ENCODE measurements around the gene RBKS.
"Not testable (repeated sequence)": the region's sequence is repeated elsewhere in the genome, so short reads cannot be mapped to it uniquely, and the experiment has no call there.

Gene RBKS

DNA sequence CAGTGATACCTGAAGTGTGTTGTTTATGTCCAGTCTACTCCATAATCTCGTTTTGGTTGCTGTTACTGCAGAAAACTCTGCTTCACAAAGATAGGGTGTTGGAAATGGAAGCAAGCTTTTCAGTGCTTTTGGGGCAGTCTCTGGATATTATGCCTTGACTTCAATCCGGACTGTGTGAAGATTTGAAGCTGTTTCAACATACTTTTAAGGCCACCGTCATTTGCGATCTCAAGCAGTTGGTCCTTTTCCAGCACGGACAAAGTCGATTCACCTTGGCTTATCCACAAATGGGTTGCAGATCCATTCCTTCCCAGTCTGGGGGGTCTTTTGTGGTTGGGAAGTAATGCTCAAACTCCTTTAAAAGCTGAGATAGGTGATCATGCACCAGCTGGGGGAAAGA is 20.4 kb downstream of the RBKS start:
- DNase-seq, result no peak

DNA sequence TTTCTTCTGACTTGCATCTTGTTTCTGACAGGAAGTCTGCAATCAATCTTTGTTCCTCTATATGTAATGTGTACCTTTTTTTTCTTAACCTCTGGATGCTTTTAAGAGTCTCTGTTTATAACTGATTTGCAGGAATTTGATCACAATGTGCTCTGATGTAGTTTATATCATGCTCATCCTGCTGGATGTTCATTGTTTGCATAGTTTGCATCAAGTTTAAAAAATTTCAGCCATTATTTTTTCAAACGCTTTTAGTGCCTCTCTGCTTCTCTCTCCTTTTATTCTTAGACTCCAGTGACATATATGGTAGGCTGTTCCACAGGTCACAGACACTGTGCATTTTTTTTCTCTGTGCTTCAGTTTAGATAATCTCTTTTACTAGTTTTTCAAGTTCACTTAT is 23.9 kb downstream of the RBKS start:
- no peak for DNase-seq

DNA sequence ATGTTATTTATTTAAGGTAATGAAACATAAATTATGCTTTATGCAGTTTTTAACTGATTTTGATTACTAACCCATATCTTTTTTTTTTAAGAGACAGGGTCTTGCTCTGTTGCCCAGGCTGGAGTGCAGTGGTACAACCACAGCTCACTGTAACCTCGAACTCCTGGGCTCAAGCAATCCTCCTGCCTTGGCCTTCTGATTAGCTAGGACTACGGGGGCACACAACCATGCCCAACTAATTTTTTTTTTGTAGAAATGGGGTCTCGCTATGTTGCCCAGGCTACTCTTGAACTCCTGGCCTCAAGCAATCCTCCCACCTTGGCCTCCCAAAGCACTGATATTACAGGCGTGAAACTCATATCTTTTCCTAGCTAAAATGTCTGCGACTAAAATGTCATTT is 26.2 kb downstream of the RBKS start:
- not testable (repeated sequence) for DNase-seq

DNA sequence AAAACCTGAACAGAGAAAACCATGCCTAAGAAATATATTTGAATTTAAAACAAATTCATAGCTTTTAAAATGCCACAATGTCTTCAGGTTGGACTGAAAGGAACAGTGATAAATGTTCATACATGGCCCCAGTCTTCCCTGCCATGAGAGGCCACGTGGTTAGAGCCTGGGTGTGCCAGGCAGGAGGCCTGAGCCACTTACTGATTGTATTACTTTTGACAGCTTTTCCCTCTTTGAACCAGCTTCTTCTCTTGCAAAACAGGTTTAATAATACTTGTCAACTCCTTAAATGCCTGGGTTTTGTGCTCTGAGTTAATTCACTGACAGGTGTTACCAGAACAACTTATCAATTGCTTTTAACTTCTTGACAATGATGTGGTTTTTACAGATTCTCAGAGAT is 27.0 kb downstream of the RBKS start:
- no peak for DNase-seq

DNA sequence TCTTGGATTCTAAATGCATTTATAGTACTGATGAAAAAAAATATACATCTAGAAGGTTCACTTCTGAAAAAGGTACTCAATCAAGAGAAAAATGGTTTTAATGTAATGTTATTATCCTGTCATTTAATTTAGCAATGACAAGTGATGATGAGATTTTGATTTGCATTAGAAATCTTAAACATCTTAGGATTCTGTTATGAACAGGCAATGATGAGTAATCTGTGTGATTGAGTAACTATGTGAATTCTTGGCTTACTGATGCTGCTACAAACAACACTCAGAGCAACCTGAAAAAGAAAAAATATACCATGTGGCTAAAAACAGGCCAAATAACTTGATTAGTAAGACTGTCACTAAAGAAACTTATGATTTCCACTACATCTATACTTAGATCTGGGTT is 30.1 kb downstream of the RBKS start:
- no peak for DNase-seq

DNA sequence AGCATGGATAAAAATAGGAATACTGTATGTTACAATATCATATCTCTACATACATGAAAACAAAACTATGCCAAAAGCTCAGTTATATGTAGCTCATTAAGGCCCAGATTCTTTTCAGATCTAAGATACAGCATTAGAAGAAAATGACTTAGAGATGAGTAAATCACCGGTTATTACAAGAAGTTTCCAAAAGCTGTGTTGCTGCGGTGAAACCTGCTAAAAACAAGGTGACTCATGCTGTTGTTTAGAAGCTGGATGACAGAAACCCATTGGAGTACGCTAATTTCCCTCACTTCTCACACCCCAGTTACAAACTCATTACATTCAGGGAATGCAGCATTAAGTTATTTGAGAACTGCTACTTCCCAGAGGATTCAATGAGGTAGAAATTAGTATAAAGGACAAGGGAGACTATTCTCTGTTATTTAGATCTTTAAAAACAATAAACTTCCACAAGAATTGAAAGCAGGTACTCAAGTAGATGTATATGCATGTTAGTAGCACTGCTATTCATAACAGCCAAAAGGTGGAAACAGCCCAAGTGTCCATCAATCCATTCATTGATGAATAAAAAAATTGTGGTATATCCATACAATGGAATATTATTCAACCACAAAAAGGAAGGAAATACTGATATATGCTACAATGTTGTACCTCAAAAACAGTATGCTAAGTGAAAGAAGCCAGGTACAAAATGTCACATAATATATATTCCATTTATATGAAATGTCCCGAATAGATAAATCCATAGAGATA is 32.6 kb downstream of the RBKS start:
- no peak for DNase-seq

DNA sequence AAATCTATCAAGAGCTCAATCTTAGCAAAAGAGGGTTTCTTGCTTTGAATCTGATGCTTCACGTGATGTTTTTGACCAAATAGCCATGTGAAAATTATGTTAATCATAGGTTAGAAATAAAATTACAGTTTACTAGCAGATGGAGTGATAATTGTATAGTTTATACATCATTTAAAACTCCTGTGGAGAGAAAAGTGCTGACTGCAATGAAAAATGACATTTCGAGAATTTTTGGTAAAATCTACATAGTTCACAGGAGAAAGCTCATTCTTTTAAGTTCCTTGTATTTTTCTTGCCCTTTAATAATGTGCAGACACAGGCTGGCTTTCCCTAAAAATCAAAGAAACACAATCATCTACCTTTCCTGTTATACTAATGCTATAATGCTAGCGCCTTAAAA is 33.2 kb downstream of the RBKS start:
- no peak for DNase-seq

DNA sequence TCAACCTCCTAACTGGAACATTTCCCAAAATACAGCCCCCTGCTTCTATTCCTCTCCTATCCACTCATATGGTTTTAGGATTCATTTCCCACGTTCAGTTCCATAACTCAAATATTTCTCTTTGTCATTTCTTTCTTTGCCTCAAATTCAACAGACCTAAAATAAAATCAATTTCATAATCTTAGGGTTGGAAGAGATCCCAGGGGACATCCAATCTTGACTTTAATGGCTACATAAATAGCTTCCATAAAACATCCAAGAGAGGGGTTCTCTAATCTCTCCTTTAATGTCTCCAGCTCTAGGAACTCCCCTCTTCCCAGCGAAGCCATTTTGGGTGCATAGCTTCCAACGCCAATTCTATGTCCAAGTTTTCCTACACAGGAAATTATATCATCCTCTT is 33.8 kb downstream of the RBKS start:
- no peak for DNase-seq

DNA sequence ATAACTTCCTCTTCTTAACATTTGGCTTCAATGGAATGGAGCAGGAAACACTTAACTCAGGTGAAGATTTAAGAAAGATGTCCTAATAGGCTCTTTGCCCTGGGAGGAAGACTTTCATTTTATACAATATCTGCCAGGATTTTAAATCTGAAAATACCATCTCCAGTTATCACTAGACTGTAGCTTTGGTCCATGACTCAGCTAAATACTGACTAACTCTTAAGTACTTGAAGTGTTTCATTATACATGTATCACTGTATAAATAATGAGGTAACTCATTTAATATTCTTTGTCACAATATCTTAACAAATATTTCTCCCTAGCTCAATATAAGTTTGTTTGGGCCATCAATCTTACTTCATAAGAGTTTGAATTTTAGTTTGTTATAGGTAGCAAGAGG is 34.7 kb downstream of the RBKS start:
- DNase-seq, result no peak

DNA sequence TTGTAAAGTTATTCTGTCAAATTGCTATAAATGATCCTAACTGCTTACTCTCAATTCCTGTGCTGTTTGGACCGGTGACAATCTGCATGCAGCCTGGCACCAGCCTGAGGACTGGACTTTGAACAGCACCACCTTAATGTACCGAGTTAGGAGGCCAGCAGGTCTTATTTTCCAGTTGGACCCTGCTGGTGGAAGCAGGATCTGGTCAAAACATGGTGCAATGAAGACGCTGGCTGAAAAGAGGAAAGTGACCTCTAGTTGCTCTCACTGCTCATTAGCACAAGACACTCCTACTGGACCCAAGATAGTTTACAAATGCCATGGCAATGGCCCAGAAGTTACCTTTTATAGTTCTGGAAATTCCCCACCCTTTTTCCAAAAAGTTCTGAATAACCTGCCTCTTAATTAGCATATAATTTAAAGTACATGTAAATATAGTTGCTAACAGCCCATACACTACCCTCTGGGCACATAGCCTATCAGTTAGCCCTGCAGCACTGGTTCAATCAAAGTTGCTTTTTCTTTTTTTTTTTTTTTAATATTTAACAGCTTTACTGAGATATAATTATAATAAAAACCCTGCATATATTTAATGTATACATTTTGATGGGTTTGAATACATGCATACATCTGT is 35.8 kb downstream of the RBKS start:
- no peak for DNase-seq

DNA sequence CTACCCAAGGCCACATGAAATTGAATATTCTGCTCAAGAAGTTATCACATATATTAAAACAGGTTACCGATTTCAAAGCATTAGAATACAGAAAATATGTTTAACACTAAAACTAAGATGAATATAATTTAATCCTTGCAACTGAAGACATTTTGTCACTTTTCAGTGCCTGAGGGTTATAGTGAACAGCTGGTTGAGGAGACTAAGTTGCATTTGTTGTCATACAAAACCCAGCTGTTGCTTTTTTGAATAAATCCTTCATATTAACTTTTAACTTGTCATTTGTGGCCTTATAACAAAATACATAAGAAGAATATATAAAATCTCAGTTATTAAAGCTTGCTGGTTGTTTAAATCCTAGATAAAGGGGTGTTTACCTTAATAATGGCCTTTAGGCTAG is 37.5 kb downstream of the RBKS start:
- no peak for DNase-seq

DNA sequence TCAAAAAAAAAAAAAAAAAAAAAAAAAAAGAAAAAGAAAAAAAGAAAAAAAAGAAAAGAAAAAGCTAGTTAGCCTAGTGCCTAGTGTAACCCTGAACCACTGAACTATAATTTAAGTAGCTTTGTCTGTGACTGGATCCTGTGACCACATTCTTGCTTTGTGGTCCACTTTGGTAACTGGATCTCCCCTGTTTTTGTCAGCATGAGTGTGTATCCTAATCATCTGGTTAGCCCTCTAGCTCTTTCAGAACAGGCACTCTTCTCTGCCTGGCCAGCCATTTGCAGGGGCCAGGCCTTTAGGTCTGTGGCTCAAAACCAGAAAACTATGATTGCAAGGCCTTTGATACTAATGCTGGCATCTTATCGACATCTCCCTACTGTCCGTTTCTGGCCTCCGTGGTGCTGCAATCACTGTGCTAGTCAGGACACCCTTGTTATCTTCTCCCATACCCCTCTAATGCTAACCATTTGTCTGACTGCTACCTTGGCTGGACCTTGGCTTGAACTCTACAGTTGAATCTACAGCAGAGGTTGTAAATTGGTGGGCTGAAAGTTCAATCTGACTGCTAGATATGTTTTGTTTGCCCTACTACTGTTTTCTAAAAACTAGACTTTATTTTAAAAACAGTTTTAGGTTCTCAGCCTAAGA is 40.5 kb downstream of the RBKS start:
- no peak for DNase-seq

DNA sequence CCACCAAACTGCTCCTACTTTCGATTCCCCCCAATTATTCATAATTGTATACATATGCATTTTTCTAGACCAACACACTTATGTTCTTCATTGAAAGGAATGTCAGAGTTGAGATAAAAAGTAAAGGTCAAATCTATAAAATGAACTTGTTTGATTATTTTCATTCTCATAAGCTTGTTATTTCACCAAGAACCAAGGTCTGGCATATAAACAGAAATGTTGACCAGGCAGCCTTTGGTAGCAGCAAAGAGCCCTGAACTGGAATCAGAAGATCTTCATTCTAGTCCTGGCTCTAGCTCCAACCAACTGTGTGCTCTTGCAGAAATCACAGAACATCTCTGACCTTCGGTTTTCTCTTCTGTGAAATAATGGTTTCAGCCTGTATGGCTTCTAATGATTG is 42.9 kb downstream of the RBKS start:
- no peak for DNase-seq

DNA sequence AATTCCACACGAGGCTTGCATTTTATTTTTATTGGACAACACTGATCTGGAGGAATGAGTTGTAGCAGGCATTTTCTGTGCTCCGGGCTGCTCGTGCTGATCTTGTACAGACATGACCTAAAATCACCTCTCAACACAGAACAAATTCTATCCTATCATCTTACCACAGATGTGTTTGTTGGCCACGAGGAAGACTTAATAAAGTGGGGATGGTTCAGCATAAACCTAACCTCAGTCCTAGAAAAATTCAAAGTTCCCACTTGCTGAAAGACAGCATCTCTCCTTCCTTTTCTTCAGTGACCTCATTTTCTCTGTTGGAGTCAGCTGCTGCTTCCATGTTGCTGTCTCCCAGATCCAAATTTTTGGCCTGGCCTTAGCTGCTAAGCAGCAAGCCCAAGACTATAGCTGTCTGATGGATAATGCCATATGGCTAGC is 45.3 kb downstream of the RBKS start:
- DNase-seq, result no peak

DNA sequence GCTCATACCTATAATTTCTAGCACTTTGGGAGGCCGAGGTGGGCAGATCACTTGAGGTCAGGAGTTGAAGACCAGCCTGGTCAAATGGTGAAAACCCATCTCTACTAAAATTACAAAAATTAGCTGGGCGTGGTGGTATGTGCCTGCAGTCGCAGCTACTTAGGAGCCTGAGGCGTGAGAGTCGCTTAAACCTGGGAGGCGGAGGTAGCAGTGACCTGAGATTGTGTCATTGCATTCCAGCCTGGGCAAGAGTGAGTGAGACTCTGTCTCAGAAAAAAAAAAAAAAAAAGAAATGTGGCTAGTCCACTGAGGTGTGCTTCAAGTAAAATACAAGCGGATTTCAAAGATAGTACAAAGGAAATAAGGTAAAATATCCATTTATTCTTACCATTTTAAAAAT is 46.2 kb downstream of the RBKS start:
- no peak for DNase-seq

DNA sequence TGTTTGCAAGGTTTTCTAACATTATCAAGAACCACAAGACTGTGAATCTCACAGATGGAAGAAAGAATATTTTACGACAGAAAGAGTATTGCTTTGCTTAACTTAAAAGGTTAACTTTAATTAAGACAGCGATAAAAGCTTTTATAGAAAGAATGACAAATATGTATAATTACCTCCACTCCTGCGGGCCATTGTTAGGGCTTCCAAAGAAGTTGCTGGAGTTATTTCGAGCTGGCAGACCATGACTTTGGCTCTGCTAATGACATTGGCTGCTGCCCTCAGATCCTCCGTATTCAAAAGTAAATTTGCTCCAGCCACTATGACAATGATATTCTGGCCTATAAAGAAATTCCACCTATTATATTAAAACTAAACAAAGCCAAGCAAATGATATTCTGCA is 47.3 kb downstream of the RBKS start:
- DNase-seq, result no peak

DNA sequence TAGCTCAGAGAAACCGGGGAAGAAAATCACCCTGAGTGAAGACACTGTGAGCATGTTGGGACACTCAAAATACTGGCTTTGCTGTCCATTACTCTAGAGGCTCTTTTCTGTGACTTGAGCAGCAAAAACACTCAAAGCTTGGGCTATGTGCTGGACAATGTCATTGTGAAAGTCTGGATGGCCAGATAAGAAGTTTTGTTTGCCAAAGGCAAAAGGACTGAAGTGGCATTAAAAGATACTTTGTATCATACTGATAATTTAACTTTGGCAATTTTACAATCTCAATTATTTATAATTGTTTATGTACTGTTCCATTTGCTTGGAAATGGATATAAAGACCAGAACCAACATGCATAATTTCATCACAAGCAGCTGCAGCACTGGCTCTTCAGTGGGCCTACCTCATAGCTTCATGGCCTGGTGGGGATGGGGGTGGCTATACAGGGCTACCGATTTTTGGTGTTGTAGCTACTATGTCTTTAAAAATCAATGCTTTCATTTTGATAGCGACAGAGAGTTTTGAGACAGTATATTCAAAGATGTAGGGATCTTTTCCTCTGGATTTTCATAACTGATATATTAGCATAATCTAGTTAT is 51.1 kb downstream of the RBKS start:
- DNase-seq, result no peak

DNA sequence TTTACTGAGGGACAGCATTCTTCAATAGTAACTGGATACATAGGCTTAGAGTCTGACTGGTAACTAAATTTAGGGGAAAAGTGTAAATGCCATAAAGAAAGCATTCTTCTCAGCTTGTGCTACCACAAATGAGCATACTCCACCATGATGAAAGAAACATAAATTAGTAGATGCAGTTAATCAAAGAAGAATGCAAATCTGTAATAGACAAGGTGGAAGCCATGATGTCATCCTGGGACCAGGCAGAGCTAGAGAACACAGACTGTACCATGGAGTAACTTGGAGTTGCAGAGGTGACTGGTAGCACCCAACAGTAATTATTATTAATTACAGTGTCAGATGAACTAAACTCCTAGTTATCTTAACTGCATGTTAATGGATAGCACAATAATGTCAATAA is 51.7 kb downstream of the RBKS start:
- no peak for DNase-seq

DNA sequence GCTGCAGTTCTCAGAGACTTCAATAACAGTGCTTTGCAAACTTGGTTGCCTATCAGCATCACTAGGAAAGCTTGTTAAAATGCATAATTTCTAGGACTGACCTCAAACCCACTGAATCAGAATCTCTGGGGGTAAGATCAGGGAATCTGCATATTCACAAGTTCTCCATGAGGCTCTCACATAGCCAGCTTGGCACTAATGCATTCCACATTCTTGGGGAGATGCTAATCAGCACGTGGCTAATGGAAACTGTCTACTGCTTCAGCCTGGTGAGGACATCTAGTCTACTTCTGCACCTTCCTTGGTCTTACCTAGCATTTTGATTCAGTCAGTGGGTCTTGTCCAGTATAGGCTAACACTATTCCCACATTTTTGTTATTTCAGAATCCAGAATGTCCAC is 56.3 kb downstream of the RBKS start:
- DNase-seq, result no peak

DNA sequence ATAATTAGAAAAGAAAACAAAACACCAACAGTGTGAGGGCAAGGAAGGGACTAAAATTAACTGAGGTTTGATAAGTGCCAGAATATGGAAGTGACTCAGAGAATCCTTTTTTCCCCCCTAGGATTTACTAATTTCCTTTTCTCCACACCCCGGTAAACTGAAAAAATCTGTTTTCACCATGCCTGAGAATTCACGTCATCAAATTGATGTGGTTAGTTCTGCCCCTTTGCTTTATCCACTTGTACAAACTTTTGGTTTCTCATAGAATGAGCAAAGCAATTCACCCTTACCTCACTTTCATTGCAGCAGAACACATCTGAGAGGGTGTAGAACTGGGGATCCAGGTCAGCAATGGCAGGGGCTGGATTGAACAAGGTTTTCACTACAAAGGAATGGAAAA is 57.8 kb downstream of the RBKS start:
- DNase-seq, result no peak

DNA sequence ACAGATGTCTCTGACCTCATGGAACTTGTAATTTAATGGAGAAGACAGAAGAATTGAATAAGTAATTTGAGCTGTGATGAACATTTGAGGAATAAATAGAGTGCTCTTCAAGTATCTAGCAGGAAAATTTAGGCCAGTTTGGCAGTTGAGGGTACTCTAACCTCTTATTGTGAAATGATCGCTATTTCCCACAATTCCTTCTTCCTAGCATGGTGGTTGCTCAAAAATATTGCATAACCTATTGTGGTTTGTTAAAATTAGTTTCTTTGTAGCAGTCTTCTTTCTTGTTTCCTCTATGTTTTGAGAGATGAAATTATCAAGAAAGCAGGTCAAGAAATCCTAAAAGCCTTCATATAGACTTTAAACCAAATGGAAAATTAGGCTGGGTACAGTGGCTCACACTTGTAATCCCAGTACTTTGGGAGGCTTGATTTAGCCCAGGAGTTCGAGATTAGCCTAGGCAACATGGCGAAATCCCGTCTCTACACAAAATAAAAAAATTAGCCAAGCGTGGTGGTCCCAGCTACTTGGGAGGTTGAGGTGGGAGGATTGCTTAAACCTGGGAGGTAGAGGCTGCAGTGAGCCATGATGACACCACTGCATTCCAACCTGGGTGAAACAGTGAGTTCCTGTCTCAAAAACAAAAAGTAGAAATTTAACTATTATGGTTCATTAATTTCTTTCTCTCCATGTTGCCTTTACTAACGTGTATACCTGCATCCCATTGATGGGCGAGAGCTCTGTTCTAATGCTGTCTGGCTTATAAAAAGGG is 58.7 kb downstream of the RBKS start:
- DNase-seq, result no peak

DNA sequence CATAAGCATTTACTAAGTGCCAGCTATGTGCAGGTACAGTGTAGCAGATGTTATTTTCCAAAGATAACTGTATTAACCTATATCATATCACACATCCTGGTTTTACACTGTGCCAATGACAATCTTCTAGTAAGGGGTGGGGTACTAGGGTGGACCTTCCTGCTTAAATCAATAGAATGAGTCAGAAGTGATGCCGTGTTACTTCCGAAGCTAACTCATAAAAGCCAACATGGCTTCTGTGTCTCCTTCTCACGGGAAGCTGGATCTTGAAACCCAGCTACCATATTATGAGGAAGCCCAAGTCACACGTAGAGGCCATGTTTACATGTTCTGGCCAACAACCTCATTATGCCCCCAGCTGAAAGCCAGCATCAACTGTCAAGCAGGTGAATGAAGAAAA is 59.5 kb downstream of the RBKS start:
- no peak for DNase-seq

DNA sequence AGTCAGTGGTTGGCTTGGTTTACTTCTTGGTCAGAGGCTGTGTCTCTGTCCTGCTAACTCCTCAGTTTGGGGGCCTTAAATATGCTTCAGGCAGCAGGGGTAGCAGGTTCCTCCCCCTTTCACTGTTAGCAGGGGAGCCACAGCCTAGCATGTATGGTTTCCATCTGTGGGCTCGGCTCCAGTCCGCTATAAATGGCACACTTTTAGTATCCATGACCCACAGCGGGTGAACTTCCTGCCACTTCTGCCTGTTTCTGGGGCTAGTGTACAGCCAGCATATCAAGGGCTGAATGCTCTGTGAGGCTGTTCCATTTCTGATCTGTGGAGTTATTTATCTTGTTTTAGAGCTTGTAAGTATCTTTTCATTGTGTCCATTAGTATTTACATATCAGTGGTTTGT is 60.4 kb downstream of the RBKS start:
- DNase-seq, result no peak
